Activated CD8-positive, alpha-beta T cell treated with anti-CD3 and anti-CD28 coated beads, Interleukin-2, amount 10 ng/mL, durations not matched to agents 7 days and 5 days (primary cell): ENCODE data around the gene PCDH15. TPM values are rescaled to one million over a fixed set of nuclear protein-coding genes. Genes with fewer than 3 reads are reported as not detected.

ENCODE experiments used
- ATAC-seq: fragments of 150-1000 bp; cut with Tn5 transposase; one replicate; pipeline ENCODE4 v1.10.0; 2021; ENCODE audit warnings: moderate library complexity
- CTCF ChIA-PET: fragments of 350-600 bp; sonication (Branson Sonifier 250); formaldehyde crosslinking; loops from one replicate; lab custom pipeline; 2021; ENCODE audit warnings: antibody characterized with exemption; lab: Charles Lee
- POLR2A ChIA-PET: fragments of 350-600 bp; sonication (Branson Sonifier 250); formaldehyde crosslinking; loops from one replicate; lab custom pipeline; 2021; ENCODE audit warnings: antibody characterized with exemption; lab: Charles Lee
- DNase-seq: peaks from one replicate; pipeline ENCODE4 v3.0.0-alpha.2; 2020
- H3K27ac Mint-ChIP-seq: one replicate; pipeline ENCODE4 v1.8.0; 2021; ENCODE audit warnings: mild to moderate bottlenecking, mixed read lengths
- H3K27me3 Mint-ChIP-seq: one replicate; pipeline ENCODE4 v1.8.0; 2021; ENCODE audit warnings: low read depth, mixed read lengths
- H3K36me3 Mint-ChIP-seq: one replicate; pipeline ENCODE4 v1.8.0; 2021; ENCODE audit warnings: low read depth, mixed read lengths
- H3K4me1 Mint-ChIP-seq: one replicate; pipeline ENCODE4 v1.8.0; 2021; ENCODE audit warnings: low read depth, mixed read lengths
- H3K4me3 Mint-ChIP-seq: one replicate; pipeline ENCODE4 v1.8.0; 2021; ENCODE audit warnings: mild to moderate bottlenecking, mixed read lengths
- H3K9me3 Mint-ChIP-seq: one replicate; pipeline ENCODE4 v1.8.0; 2022; ENCODE audit warnings: mixed read lengths; ENCODE audit not compliant: insufficient read depth
- total RNA-seq, 2 experiments: library from RNA; stranded (reverse); gene quantifications; one replicate each; pipeline ENCODE4 v1.2.3, GENCODE V29; 2021

Gene PCDH15
- total RNA-seq = not detected

- DNase-seq (no peak), ATAC-seq (no peak)
- Mint-ChIP-seq H3K27ac (no peak within 1 kb of the TSS), H3K27me3 (no peaks in the 10 kb centered on the region), H3K36me3 (no peaks in the 10 kb centered on the region), H3K4me3 (no peak within 1 kb of the TSS), H3K9me3 (no peaks in the 10 kb centered on the region), H3K4me1 (no peaks in the 10 kb centered on the region)
- ChIA-PET POLR2A (no interaction called here), CTCF (no interaction called here)
Observed at GRCh38 chr10:54800741-54801421, at the start of gene PCDH15. Gene PCDH15 (minus strand): TSS chr10:54801231. CDS start chr10:54664262, 136,969 bp downstream.

GRCh38 chr10:54843932-54844331, 42.9 kb upstream of the PCDH15 start:
- ATAC-seq (no peak), DNase-seq (no peak)
- Mint-ChIP-seq H3K9me3 (no peaks in the 10 kb centered on the region), H3K4me1 (no peaks in the 10 kb centered on the region), H3K27ac (no peak overlapping the region), H3K4me3 (no peak overlapping the region), H3K27me3 (no peaks in the 10 kb centered on the region), H3K36me3 (no peaks in the 10 kb centered on the region)
- ChIA-PET POLR2A (no interaction called here), CTCF (no interaction called here)

- CTCF ChIA-PET = no interaction called here
- Mint-ChIP-seq H3K27ac (no peak overlapping the region), H3K4me3 (no peak overlapping the region), H3K9me3 (no peaks in the 10 kb centered on the region), H3K4me1 (no peaks in the 10 kb centered on the region), H3K36me3 (no peaks in the 10 kb centered on the region), H3K27me3 (no peaks in the 10 kb centered on the region)
- no peak for ATAC-seq
- no peak for DNase-seq
- POLR2A ChIA-PET = no interaction called here
Observed at GRCh38 chr10:54843085-54843646, 42.1 kb upstream of the PCDH15 start.

- Mint-ChIP-seq H3K4me1 (no peaks in the 10 kb centered on the region), H3K36me3 (no peaks in the 10 kb centered on the region), H3K4me3 (no peak overlapping the region), H3K27me3 (no peaks in the 10 kb centered on the region), H3K9me3 (peaks cover 5% of the 10 kb centered on the region), H3K27ac (no peak overlapping the region)
- CTCF ChIA-PET = no interaction called here
- no peak for ATAC-seq
- POLR2A ChIA-PET = no interaction called here
- no peak for DNase-seq
Observed at GRCh38 chr10:54837479-54837878, 36.4 kb upstream of the PCDH15 start.

- ChIA-PET CTCF (no interaction called here), POLR2A (no interaction called here)
- ATAC-seq (no peak), DNase-seq (no peak)
- no peak overlapping the region for H3K4me3 Mint-ChIP-seq
- peaks cover 5% of the 10 kb centered on the region for H3K9me3 Mint-ChIP-seq
- H3K27me3 Mint-ChIP-seq = no peaks in the 10 kb centered on the region
- H3K36me3 Mint-ChIP-seq = no peaks in the 10 kb centered on the region
- no peak overlapping the region for H3K27ac Mint-ChIP-seq
- H3K4me1 Mint-ChIP-seq = no peaks in the 10 kb centered on the region
Observed at GRCh38 chr10:54833029-54833428, 32.0 kb upstream of the PCDH15 start.

GRCh38 chr10:54826994-54827560, 26.0 kb upstream of the PCDH15 start:
- DNase-seq (no peak), ATAC-seq (no peak)
- Mint-ChIP-seq H3K4me1 (no peaks in the 10 kb centered on the region), H3K4me3 (no peak overlapping the region), H3K27me3 (no peaks in the 10 kb centered on the region), H3K27ac (no peak overlapping the region), H3K9me3 (peaks cover 4% of the 10 kb centered on the region), H3K36me3 (no peaks in the 10 kb centered on the region)
- CTCF ChIA-PET = no interaction called here
- POLR2A ChIA-PET = no interaction called here

- no peaks in the 10 kb centered on the region for H3K4me1 Mint-ChIP-seq
- DNase-seq = no peak
- ATAC-seq = no peak
- peaks cover 9% of the 10 kb centered on the region for H3K9me3 Mint-ChIP-seq
- ChIA-PET POLR2A (no interaction called here), CTCF (no interaction called here)
- no peaks in the 10 kb centered on the region for H3K36me3 Mint-ChIP-seq
- H3K27me3 Mint-ChIP-seq = no peaks in the 10 kb centered on the region
- H3K27ac Mint-ChIP-seq = no peak overlapping the region
- no peak overlapping the region for H3K4me3 Mint-ChIP-seq
Observed at GRCh38 chr10:54815583-54815982, 14.6 kb upstream of the PCDH15 start.

- Mint-ChIP-seq H3K9me3 (peaks cover 6% of the 10 kb centered on the region), H3K4me3 (no peak overlapping the region), H3K27ac (no peak overlapping the region), H3K4me1 (no peaks in the 10 kb centered on the region), H3K27me3 (no peaks in the 10 kb centered on the region), H3K36me3 (no peaks in the 10 kb centered on the region)
- ChIA-PET POLR2A (no interaction called here), CTCF (no interaction called here)
- no peak for DNase-seq
- no peak for ATAC-seq
Observed at GRCh38 chr10:54808186-54808935, 7.3 kb upstream of the PCDH15 start.

GRCh38 chr10:54799506-54799905, 1.5 kb downstream of the PCDH15 start:
- no peak for DNase-seq
- H3K27me3 Mint-ChIP-seq = no peaks in the 10 kb centered on the region
- POLR2A ChIA-PET = no interaction called here

GRCh38 chr10:54797636-54798321, 3.3 kb downstream of the PCDH15 start:
- DNase-seq = no peak
- ChIA-PET POLR2A (no interaction called here), CTCF (no interaction called here)

More at GRCh38 chr10:54799506-54799905, 1.5 kb downstream of the PCDH15 start:
- no peak for ATAC-seq
- Mint-ChIP-seq H3K4me3 (no peak overlapping the region), H3K4me1 (no peaks in the 10 kb centered on the region), H3K36me3 (no peaks in the 10 kb centered on the region), H3K9me3 (no peaks in the 10 kb centered on the region), H3K27ac (no peak overlapping the region)
- CTCF ChIA-PET = no interaction called here

GRCh38 chr10:54796881-54797280, 4.2 kb downstream of the PCDH15 start:
- H3K27ac Mint-ChIP-seq = no peak overlapping the region
- ATAC-seq = no peak
- H3K27me3 Mint-ChIP-seq = no peaks in the 10 kb centered on the region
- H3K36me3 Mint-ChIP-seq = no peaks in the 10 kb centered on the region
- no peak overlapping the region for H3K4me3 Mint-ChIP-seq
- ChIA-PET CTCF (no interaction called here), POLR2A (no interaction called here)
- no peak for DNase-seq
- no peaks in the 10 kb centered on the region for H3K4me1 Mint-ChIP-seq
- no peaks in the 10 kb centered on the region for H3K9me3 Mint-ChIP-seq

More at GRCh38 chr10:54797636-54798321, 3.3 kb downstream of the PCDH15 start:
- no peaks in the 10 kb centered on the region for H3K4me1 Mint-ChIP-seq
- H3K4me3 Mint-ChIP-seq = no peak overlapping the region
- H3K27ac Mint-ChIP-seq = no peak overlapping the region
- H3K36me3 Mint-ChIP-seq = no peaks in the 10 kb centered on the region
- no peaks in the 10 kb centered on the region for H3K27me3 Mint-ChIP-seq
- no peaks in the 10 kb centered on the region for H3K9me3 Mint-ChIP-seq
- no peak for ATAC-seq
